Peyer's patch (tissue), 4 donors: ENCODE measurements around the gene RFX8.

ENCODE experiments used
- CTCF ChIP-seq, 6 experiments: fragments of 450-650 bp in 4 of 6; fragments of 200-600 bp in 2 of 6; sonication (generic) in 1 of 6; IDR thresholded peaks; one replicate each; pipeline ENCODE4 v1.5.1; 2017 to 2019; ENCODE audit warnings: antibody characterized with exemption in 6 of 6, mild to moderate bottlenecking in 3 of 6, moderate library complexity in 1 of 6
- POLR2A ChIP-seq, 2 donors: fragments of 450-650 bp; IDR thresholded peaks; one replicate each; pipeline ENCODE4 v1.5.1; 2017; ENCODE audit warnings: antibody characterized with exemption in 2 of 2, mild to moderate bottlenecking in 2 of 2, moderate library complexity in 2 of 2

- TF ChIP-seq POLR2A (IDR thresholded peaks at IDR 0.05) (no peak), CTCF (IDR thresholded peaks at IDR 0.05) (no peak)
Observed at GRCh38 chr2:101516823-101517690, 42.1 kb upstream of the RFX8 start.
